PC-9 (cell line): ENCODE measurements around the gene ANKRD44.

Source experiments
- CTCF ChIP-seq: fragments of 200-600 bp; sonication (generic); conservative IDR thresholded peaks from 2 replicates; pipeline ENCODE4 v1.6.1; 2017; ENCODE audit warnings: mixed run types, antibody characterized with exemption, mild to moderate bottlenecking, moderate library complexity
- EZH2 ChIP-seq: fragments of 200-600 bp; sonication (generic); IDR thresholded peaks from 2 replicates; pipeline ENCODE4 v1.8.0; 2017; ENCODE audit warnings: antibody characterized with exemption, low read depth

GRCh38 chr2:197251576-197251975 is 59.0 kb downstream of the ANKRD44 start:
- TF ChIP-seq CTCF (no peak), EZH2 (no peak)
